ENCODE data around the gene TSC22D1.

DNA sequence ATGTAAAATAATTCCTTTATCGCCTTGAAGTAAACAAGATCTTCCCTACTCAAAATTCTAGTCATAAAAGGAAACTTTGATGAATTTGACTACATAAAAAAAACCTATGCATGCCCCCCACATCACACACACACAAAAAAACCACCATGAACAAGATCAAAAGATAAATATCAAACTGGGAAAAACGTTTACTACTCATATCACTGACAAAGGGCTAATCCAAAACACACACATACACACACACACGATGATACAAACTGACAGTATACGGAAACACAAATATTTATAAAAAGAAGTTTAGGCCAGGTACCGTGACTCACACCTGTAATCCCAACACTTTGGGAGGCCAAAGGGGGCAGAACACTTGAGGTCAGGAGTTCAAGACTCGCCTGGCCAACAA, 61.9 kb downstream of the TSC22D1 start:
- TF ChIP-seq, protein P1, sequence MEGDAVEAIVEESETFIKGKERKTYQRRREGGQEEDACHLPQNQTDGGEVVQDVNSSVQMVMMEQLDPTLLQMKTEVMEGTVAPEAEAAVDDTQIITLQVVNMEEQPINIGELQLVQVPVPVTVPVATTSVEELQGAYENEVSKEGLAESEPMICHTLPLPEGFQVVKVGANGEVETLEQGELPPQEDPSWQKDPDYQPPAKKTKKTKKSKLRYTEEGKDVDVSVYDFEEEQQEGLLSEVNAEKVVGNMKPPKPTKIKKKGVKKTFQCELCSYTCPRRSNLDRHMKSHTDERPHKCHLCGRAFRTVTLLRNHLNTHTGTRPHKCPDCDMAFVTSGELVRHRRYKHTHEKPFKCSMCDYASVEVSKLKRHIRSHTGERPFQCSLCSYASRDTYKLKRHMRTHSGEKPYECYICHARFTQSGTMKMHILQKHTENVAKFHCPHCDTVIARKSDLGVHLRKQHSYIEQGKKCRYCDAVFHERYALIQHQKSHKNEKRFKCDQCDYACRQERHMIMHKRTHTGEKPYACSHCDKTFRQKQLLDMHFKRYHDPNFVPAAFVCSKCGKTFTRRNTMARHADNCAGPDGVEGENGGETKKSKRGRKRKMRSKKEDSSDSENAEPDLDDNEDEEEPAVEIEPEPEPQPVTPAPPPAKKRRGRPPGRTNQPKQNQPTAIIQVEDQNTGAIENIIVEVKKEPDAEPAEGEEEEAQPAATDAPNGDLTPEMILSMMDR (conservative IDR thresholded peaks at IDR 0.05 in 1 of 2, IDR thresholded peaks at IDR 0.05 in 1 of 2; ENCODE audit: extremely low read depth in 1 of 2, insufficient read depth in 1 of 2, low read depth in 1 of 2, low read length in 2 of 2): no peak
- no peak for TF ChIP-seq EZH2 (IDR thresholded peaks at IDR 0.05; ENCODE audit: borderline replicate concordance, low read length)
